HG03064 (cell line): ENCODE results near the gene POP7.
"Not testable (repeated sequence)": the region's sequence is repeated elsewhere in the genome, so short reads cannot be mapped to it uniquely, and the experiment has no call there.

Experiments
- ATAC-seq: cut with Tn5 transposase; IDR thresholded peaks from one replicate; pipeline ENCODE4 v1.9.1; 2021; ENCODE audit warnings: low read depth; ENCODE audit not compliant: unreplicated experiment

POP7 gene

GRCh38 chr7:100705753-100706671 is at the start of gene POP7:
TSS of gene POP7 (plus strand) at chr7:100706121. CDS start at chr7:100706831, 710 bp downstream.
- ATAC-seq: peak; percentile 73

- not testable (repeated sequence) for ATAC-seq
Observed at GRCh38 chr7:100662194-100662776, 43.6 kb upstream of the POP7 start.

GRCh38 chr7:100665168-100665726 is 40.7 kb upstream of the POP7 start:
- no peak for ATAC-seq

GRCh38 chr7:100667331-100668068 is 38.4 kb upstream of the POP7 start:
- ATAC-seq: no peak

GRCh38 chr7:100668069-100668449 is 37.9 kb upstream of the POP7 start:
- no peak for ATAC-seq

- not testable (repeated sequence) for ATAC-seq
Observed at GRCh38 chr7:100669106-100669505, 36.8 kb upstream of the POP7 start.

GRCh38 chr7:100670074-100670473 is 35.8 kb upstream of the POP7 start:
- ATAC-seq: no peak

GRCh38 chr7:100671353-100672327 is 34.3 kb upstream of the POP7 start:
- no peak for ATAC-seq

- ATAC-seq: peak; percentile 49
Observed at GRCh38 chr7:100673302-100673941, 32.5 kb upstream of the POP7 start, which contains the start of gene GNB2. TSS of gene GNB2 (plus strand) at chr7:100673740. CDS start at chr7:100676266, 2,526 bp downstream.

- no peak for ATAC-seq
Observed at GRCh38 chr7:100673942-100674410, 31.9 kb upstream of the POP7 start.

GRCh38 chr7:100674411-100675104 is 31.4 kb upstream of the POP7 start:
- ATAC-seq: no peak

- no peak for ATAC-seq
Observed at GRCh38 chr7:100675105-100675451, 30.8 kb upstream of the POP7 start.

GRCh38 chr7:100675581-100676350 is 30.2 kb upstream of the POP7 start:
- no peak for ATAC-seq

- no peak for ATAC-seq
Observed at GRCh38 chr7:100676501-100677306, 29.2 kb upstream of the POP7 start.

GRCh38 chr7:100677308-100678267 is 28.3 kb upstream of the POP7 start:
- ATAC-seq: no peak
